Left renal pelvis (tissue), 4 donors: Measurements from ENCODE around the gene PEA15. TPM values are rescaled to one million over a fixed set of nuclear protein-coding genes. Genes with fewer than 3 reads are reported as not detected.

Experiments
- DNase-seq, 4 donors: peaks; one replicate each; pipeline ENCODE4 v3.0.0-alpha.2; 2013; ENCODE audit warnings: low read depth in 4 of 4, low spot score in 3 of 4
- polyA plus RNA-seq, 4 donors: library from polyadenylated mRNA; unstranded; fragments of 120-200 nt; gene quantifications; one replicate each; pipeline ENCODE4 v1.2.1, GENCODE V29; 2013; ENCODE audit not compliant: insufficient read length in 4 of 4

The PEA15 gene, protein sequence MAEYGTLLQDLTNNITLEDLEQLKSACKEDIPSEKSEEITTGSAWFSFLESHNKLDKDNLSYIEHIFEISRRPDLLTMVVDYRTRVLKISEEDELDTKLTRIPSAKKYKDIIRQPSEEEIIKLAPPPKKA
- polyA plus RNA-seq: 100 to 1,000 TPM in 3 of 4 donors, 10 to 100 TPM in 1; 91.6 to 142 (median 122) TPM

GRCh38 chr1:160205242-160206035 lies at the start of gene PEA15:
TSS of gene PEA15 (plus strand) at chr1:160205384. CDS start at chr1:160211545, 6,161 bp downstream.
- peak in 1 of 4 donors; percentile 42 for DNase-seq

GRCh38 chr1:160156361-160156760 lies 48.8 kb upstream of the PEA15 start:
- no peak for DNase-seq

DNA sequence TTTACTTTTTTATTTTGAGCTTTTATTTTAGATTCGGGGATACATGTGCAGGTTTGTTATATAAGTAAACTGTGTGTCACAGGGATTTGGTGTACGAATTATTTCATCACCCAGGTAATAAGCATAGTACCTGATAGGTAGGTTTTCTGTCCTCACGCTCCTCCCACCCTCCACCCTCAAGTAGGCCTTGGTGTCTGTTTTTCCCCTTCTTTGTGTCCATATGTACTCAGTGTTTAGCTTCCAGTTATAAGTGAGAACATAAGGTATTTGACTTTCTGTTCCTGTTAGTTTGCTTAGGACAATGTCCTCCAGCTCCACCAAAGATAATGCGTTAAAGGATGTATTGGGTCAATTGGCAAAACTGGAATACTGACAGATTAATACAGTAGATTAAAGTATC lies 48.0 kb upstream of the PEA15 start:
- DNase-seq: no peak

DNA sequence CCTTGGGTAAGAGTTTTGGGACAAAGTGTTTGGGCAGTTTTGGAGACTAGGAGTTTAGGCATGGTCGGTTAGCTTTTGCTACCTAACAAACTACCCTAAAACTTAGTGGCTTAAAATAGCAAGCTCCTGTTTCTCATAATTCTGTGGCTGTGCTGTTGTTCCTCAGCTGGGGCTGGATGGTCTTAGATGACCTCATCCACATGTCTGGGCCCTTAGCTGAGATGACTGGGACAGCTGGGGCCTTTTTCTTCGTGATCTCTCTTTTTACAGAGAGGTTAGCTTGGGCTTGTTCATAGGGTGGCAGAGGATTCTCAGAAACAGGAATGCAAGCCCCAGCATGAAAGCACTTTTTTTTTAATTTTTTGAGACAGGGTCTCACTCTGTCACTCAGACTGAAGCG lies 47.2 kb upstream of the PEA15 start:
- no peak for DNase-seq

GRCh38 chr1:160158534-160158933 lies 46.6 kb upstream of the PEA15 start:
- no peak for DNase-seq

- DNase-seq: no peak
Observed at GRCh38 chr1:160159846-160160245, 45.3 kb upstream of the PEA15 start.

DNA sequence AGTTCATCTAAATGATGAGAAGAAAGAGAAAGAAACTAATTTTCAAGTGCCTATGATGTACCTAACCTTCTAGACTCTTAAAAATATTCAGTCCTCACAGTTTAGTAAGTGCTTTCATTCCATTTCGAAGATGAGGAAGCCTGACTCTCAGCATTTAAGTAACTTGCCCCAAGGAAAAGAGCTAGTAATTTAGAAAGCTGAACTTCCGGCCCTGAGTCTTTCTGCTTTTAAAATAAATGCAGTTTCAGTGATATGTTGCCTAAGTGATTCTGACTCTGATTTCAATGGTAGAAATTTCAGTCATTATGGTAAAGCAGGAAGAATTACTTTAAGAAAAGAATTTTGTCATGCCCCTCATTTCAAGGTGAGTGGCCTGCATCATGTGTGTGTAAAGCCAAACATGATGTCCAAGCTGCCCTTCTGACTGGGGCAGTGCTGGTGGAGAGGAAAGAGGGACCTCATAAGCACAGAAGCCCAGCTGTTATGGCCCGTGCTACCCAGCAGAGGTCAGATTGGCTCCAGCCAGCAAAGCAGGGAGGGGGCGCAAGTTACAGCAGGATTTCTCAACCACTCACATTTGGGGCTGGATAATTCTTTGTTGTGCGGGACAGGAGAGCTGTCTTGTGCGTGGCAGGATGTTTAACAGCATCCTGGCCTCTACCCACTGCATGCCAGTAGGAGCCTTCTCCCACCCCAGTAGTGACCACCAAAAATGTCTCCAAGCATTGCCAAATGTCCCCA lies 43.0 kb upstream of the PEA15 start:
- DNase-seq: no peak

DNA sequence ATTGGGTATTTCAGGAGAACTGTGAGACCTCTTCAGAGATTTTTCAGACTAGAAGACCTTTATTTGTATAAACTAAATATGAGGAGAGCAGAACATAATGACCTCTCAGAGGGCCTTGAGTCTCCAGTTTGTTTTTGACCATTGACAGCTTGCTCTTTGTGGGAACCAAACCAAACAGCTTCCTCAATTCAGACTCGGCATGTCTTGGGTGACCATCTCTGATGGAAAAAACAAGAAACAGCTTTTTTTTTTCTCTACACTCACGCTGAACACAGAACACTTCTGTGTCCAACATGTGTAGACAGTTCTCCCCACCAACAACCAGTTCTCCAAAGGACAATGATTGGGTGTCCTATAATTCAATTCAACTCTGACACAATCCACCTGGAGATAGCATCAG lies 42.3 kb upstream of the PEA15 start:
- no peak for DNase-seq

DNA sequence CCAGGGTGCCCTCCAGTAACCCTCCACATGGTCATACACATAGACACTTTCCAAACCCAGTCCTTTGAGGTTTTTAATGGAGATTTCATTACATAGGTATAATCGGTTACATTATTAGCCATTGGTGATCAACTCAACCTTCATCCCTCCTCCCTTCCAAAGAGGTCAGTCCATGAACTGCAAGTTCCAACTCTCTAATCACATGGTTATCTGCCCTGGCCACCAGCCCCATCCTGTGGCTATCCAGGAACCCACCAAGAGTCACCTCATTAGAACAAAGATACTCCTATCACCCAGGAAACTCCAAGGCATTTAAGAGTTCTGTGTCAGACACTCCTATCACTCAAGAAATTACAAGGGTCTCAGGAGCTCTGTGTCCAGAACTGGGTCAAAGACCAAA lies 41.6 kb upstream of the PEA15 start:
- DNase-seq: no peak

DNA sequence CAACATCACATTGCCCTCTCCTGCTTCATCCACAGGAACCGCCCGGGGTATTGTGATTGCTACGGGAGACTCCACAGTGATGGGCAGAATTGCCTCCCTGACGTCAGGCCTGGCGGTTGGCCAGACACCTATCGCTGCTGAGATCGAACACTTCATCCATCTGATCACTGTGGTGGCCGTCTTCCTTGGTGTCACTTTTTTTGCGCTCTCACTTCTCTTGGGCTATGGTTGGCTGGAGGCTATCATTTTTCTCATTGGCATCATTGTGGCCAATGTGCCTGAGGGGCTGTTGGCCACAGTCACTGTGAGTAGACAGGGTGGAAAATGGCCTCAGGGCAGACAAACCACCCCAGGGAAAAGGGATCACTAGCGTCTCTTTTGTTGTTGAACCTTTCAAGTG lies 41.1 kb upstream of the PEA15 start:
- no peak for DNase-seq

- no peak for DNase-seq
Observed at GRCh38 chr1:160166166-160166868, 38.9 kb upstream of the PEA15 start.

GRCh38 chr1:160167056-160167455 lies 38.1 kb upstream of the PEA15 start:
- DNase-seq: no peak

DNA sequence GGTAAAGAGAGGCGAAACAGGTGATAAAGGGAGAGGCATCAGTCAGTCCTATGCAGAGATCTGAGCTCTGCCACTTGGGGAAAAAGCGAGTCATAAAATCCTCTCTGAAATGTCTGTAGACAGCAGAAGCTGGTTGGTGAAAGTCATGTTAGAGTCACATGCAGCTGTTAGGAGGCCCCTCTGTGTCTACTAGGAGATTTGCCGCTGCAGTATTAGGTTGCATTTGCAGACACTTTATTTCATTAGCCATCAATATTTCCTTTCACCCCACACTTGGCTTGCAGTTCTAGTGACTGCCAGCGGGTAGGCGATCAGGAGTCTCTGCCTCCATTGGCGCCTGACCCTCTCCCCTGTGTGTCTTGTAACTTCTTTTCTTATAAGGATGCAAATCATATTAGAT lies 37.6 kb upstream of the PEA15 start:
- DNase-seq: no peak

GRCh38 chr1:160168016-160168415 lies 37.2 kb upstream of the PEA15 start:
- no peak for DNase-seq

DNA sequence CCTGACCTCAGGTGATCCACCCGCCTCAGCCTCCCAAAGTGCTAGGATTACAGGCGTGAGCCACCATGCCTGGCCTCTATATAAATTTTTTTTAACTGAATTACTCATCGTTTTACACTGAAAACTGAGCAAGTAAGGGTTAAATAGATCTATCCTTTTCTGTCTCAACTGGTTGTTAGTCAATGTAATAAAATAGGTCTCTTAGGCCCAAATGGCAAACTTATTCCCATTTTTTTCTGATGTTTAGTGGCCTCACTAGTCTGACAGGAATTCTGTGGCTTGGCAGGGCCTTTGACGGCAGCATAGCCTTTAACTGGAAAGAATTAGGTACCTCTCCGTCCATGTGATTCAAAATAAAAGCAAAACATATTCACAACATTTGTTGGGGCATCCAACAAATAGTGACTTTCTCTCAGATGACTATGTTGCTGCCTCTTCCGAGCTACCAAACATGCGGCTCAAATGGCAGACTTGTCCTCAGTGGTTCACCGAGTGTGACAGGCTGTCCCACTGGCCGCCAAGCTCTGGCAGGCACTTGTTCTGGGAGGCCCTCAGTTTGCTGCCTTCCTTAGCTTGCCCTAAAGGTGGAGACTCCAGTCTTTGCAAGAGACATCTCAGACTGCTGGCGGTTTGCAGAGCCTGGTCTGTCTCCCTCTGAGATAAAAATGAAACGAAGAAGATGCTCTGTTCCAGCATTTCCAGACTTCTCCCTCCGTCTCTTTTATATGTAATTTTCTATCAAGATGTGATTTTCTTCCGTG lies 36.4 kb upstream of the PEA15 start:
- DNase-seq: no peak

DNA sequence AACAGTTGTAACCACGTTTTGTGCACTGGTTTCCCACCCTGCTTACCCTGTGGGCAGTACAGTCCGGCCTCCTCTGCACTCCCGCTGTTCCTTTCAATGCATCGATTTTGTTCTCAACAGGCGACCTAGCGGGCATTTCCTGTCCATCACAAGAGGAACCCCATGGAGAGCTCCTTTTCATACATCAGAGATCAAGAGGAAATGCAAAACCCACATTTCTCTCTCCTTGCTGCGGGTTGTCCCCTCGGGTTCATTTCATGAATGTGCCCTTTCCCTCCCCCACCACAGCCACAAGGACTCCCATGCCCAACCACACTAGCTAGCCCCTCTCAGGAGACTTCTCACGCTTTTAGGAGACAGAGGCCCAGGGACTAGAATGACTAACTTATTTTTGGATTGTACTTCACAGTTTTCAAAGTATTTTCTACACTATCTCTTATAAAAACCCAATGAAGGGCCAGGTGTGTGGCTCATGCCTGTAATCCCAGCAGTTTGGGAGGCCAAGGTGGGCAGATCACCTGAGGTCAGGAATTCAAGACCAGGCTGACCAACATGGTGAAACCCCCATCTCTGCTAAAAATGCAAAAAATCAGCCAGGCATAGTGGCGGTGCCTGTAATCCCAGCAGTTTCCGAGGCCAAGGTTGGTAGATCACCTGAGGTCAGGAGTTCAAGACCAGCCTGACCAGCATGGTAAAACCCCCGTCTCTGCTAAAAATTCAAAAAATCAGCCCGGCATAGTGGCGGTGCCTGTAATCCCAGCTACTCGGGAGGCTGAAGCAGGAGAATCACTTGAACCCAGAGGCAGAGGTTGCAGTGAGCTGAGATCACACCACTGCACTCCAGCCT lies 35.4 kb upstream of the PEA15 start:
- no peak for DNase-seq

DNA sequence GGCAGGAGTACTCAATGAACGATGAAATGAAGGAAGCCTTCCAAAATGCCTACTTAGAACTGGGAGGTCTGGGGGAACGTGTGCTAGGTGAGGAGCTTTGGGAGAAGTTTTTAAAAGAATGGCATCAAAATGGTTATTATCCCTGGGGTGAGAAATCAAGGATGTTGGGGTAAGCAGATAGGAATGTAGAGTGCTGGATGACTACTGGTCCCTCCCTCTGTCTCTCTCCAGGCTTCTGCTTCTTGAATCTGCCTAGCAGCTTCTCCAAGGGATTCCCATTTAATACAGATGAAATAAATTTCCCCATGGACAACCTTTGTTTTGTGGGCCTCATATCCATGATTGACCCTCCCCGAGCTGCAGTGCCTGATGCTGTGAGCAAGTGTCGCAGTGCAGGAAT lies 33.8 kb upstream of the PEA15 start:
- DNase-seq: no peak

DNA sequence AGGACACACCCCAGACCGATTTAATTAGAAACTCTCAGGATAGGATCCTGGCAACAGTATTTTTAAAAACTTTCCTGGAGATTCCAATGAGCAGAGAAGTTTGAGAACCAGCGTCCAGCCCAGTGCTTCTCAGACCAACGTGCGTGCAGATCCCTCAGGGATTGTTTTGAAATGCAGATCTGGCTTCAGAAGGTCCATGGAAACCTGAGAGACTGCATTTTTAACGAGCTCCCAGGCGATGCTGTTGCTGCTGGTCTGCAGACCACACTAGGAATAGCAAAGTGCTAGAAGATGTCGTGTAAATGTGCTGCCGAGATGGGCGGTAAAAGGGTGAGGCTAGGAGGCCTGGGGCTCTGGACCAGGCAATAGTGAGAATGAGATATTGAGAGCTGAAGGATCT lies 33.2 kb upstream of the PEA15 start:
- no peak for DNase-seq

- no peak for DNase-seq
Observed at GRCh38 chr1:160177231-160177630, 28.0 kb upstream of the PEA15 start.
